GM19463 (cell line): ENCODE measurements around the gene EHMT1.

Experiments
- ATAC-seq: cut with Tn5 transposase; IDR thresholded peaks from one replicate; pipeline ENCODE4 v1.9.1; 2021; ENCODE audit warnings: mild to moderate bottlenecking, moderate library complexity; ENCODE audit not compliant: unreplicated experiment

The EHMT1 gene

DNA sequence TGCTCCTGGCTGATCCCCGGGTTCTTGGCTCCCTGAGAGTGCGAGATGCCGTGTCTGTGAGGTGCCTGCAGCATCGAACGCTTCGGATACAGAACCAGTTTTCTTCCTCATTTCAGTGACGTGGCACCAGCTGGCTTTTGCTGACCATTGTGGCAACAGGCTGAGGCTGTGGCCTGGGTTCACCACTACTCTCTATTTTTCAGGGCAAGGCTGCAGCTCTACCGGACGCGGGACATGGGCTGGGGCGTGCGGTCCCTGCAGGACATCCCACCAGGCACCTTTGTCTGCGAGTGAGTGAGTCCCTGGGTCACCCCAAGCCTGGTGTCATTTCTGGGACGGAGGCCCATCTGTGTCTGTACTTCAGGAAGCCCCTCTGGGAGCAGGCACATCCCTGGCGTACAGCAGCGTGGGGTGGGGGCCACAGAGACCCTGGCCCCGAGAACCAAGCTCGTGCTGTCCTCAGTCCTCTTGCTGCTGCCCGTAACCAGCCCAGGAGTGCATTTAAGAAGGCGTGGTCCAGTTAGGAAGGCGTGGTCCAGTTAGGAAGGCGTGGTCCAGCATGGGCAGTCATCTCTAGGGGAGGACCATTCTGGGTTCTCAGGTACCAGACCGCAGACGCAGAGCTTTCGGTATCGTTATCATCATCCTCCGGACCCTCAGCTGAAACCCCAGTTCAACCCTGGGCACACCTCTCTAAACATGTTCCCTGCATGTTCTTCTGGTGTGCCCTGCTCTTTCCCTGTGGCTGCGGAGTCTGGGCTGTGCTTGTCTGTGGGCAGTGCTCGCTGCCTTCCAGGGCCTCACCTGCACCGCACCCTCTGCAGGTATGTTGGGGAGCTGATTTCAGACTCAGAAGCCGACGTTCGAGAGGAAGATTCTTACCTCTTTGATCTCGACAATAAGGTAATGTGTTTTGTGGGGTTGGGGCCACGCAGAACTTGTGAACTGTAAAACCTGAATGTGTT is 198.7 kb downstream of the EHMT1 start:
- ATAC-seq = no peak

DNA sequence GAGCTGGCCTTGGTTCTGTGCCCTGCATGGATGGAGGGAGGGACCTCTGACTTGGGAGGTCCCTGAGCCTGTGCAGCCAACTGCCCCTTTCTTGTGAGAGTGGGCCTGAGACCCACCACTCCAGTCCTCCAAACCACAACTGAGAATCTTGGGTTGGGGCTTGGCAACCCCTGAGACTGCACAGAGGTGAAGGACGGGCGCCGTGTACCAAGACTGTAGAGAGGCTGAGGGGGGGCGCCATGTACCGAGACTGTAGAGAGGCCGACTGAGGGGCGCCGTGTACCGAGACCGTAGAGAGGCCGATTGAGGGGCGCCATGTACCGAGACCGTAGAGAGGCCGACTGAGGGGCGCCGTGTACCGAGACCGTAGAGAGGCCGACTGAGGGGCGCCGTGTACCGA is 199.5 kb downstream of the EHMT1 start:
- ATAC-seq = no peak

DNA sequence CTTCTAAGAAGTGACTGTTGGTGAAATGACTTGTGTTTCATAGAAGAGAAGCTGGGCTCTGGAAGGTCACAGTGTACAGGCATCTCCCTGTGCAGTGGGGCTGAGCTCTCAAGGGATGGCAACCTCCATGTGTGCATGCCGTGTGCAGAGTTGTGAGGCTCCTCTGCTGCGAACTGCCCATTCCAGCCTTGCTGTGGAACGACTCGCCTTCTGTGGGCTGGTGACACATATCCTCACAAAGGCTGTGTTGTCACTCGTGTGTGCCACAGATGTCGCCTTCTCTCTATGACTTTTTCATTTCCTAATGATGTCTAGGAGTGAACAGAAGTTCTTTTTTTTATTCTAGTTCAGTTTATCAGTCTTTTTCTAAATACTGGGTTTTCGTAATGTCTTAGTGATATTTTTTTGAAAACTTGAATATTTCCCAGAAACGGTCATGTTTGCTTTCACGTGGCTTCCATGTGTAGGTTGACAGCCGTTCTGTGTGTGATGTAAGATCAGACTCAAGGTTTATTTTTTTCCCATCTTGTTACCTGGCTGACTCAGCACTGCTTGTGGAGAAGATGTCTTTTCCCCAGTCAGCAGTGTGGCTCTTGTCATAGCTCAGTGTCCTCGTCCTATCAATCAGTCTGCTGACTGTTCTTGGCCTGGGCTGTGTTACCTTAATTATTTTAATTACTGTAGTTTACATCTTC is 201.5 kb downstream of the EHMT1 start:
- ATAC-seq = no peak

DNA sequence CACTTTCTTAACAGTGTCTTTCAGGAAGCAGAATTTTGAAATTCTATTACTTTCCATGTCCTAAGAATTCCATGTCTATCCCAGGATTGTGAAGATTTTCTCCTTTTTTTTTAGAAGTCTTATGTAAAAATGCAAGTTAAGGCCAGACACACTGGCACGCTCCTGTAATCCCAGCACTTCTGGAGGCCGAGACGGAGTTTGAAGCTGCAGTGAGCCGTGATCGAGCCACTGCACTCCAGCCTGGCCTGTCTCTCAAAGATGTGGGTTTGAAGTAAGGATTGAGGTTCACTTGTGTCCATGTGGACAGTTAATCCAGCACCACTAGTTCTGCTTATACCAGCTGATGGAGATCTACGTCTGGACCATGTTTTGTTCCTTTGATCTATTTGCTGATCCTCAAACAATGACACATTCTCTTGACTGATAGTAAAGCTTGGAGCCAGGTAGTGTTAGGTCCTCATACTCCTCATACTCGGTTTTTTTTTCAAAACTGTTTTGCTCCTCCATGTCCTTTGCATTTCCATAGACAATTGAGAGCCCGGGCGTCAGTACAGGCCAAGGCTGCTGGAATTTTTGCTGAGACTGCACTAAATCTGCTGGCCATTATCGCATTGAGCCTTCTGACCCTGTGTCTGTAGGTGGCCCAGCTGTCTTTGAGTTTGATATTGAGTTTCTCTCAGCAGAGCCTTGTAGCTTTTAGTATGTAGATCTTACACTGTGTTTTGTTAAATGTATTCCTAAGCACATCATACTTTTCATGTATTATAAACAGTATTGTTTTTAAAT is 205.4 kb downstream of the EHMT1 start:
- ATAC-seq = no peak

DNA sequence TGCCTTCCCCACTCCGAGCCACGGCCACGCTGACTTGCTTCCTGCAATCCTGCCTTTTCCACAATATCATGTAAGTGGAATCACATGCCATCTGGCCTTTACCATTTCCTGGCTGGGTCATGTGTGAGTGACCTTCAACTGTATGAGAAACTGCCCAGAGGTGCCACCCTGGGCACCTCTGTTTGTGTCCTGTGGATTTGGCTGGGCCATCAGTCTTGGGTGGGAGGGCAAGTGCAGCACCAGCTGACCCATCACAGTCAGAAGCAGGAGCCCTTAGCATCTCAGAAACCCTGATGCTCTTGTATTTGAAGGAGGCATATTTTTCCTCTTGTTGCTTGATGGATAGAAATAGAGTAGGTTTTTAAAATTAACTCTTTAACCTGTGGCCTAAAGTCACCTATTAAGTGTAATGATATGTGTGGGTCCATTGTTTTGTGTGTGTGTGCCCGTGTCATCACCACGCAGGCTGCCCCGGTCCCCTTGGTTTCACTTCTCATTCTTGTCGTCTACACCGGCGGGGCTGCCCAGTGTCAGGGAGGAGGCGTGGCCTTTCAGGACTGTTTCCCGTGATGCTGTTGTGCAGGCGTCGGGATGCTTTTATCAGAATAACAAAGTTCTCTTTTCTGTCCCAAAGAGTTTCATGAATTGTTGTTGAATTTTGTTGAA is 206.7 kb downstream of the EHMT1 start:
- ATAC-seq = no peak

DNA sequence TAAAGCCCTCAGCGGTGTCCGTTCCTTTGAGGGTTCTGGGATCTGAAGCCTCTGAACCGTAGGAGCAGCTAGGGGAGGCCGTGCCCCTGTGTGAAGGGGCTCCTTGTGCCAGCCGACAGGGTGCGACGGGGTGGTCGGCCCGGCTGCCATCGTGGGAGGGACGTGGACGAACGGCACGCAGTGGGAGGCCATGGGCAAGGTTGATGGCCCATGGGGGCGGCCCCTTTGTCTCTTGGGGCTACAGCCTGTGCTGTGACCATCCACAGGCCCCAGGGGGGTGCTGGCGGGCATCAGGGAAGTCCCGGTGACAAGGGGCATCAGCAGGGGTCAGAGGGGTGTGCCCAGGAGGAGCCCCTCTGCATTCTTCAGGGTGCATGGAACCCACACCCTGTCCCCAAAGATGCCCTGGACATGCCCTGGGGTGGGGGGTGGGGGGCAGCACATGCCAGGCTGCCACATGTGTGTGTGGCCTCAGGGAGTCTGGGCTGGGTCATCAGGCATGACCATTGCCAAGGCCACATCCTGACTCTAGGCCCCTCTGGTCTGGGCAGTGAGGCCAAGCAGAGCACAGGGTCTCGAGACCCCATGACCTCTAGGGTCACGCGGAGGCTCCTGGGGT is 209.2 kb downstream of the EHMT1 start:
- no peak for ATAC-seq

DNA sequence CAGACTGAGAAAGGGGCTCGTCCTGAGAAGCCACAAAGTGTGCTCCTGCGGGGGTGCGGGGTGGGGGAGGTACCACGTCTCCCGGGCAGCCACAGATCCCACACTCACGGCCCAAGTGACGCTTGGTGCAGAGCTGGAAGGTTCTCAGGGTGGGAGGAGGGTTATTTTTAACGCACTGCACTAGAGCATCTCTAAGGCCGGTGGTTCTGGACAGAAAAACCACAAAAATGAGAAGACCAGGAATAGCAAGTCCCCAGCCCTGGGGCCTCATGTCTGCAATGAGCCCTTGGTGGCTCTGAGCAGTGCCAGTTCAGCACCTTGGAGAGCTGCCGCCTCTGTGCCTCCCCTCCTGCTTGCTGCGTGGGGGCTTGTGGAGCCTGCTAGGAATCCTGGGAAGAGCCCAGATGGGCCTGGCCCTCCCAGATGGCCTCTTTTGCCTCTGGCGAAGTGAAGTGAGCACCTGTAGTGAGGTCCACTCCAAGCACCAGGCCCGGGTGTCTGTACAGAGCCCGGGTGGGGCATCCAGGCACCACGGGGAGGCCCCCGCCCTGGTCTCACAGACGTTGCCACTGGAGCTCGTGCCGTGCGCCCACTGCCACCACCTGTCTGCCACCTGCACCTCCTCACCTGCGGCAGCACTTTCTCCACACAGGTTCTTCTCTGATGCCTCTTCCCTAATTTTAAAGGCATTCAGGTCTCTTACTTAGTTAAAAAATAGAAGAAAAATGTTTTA is 209.9 kb downstream of the EHMT1 start:
- ATAC-seq = no peak

DNA sequence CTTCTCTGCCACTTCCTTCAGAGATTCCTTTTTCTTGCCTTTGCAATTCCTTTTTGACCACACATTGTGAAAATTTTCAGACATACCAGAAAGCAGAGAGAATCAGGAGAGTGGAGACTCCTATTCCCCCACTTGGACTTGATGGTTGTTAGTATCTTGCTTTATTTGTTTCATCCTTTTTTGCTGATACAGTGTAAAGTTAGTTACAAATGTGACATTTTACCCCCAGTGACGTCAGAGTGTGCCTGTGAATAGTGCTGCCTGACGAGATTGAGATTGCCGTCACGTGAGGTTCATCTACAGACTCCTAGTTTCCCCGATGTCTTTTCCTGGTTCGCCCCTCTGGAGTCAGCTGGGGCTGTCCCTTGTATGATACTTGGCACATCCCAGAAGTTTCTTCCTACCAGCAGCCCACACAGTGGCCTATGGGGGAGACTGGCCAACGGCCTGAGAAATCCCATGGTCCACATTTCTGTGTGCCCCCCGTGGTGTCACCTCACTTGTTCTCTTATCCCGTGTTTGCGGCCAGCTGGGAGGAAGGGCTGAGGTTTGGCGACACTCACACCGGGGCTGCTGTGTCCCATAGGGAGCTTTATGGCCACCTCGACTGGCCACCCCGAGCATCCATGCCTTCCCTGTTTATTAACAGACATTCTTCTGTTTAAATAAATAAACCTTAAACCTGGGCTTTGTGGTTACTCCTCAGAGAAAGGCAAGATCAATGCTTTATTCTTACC is 210.6 kb downstream of the EHMT1 start:
- ATAC-seq = no peak

DNA sequence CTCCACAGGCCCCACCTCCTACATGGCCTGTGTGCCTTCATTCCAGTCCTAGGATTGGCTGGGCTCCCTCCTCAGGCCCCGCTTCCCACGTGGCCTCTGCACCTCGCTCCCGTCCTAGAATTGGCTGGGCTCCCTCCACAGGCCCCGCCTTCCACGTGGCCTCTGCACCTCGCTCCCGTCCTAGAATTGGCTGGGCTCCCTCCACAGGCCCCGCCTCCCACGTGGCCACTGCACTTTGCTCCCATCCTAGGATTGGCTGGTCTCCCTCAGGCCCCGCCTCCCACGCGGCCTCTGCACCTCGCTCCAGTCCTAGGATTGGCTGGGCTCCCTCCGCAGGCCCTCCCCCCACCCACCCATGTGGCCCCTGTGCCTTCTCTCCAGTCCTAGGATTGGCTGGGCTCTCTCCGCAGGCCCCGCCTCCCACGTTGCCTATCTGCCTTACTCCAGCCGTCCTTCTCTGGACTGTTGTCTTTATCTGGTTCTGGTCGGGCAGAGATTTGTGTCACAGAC is 213.4 kb downstream of the EHMT1 start:
- ATAC-seq = no peak

DNA sequence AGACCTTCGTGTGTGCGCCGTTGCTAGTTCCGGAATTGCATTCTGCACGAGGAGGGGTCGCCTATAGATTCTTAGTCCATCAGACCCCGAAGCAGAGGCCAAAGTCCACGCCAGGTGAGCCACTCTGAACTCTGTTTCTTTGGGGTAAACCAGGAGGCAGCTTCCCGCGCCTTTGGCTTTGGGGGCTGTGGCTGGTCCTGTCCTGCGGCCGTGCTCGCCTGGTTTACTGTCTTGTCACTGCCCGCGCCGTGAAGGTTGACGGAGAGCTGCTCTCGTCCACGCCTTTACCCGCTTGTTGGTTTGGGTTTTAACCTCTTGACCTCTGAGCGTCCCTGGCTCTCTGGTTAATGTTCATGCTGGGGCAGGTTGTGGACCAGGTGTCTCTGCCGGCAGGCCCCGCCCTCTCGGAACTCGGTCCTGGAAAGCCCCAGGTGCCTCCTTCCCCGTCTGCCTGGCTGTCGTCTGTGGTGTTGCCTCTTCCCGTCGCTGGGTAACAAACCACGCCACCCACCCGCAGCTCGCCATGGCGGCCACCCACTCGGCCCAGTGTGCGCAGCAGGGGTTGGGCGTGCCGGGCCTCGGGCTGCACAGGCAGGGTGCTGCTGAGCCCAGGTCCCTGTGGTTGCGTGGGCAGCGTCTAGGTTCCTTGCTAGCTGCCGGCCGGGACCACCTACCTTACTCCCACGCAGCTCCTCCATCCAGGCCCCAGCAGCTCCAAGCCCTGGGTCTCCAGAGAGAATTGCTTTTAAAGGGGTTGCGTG is 214.2 kb downstream of the EHMT1 start:
- ATAC-seq = no peak

DNA sequence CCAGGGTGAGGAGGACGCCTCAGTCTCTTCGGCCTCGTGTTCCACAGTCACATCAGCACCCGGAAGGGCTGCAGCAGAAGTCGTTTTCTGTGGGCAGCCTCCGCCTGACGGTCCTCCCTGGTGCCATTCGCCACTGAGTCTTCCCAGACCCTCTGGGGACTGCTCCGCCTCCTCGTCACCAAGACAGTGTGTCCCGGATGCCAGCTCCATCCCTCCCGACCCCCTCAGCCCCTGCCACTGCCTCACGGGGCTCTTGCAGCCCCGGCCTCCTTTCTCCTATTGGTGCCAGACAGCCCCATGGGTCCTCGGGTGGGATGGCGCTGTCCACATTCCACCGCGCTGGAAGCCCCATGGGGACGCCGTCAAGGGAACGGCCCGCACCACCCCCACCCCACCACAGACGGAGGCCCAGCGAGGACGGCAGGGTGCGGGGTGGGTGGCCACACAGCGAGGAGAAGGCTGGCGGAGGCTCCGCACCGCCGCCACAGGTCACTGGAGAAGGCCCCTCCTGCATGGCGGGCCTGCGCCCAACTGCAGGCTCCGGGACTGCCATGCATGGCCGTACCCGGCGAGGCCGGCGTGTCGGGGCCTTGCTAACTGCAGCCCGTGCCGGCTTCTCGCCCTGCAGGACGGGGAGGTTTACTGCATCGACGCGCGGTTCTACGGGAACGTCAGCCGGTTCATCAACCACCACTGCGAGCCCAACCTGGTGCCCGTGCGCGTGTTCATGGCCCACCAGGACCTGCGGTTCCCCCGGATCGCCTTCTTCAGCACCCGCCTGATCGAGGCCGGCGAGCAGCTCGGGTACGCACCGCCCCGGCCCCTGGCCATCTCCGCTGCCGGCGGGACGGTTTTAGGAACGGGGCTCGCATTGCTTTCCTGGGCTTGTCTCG is 215.2 kb downstream of the EHMT1 start:
- ATAC-seq = no peak

DNA sequence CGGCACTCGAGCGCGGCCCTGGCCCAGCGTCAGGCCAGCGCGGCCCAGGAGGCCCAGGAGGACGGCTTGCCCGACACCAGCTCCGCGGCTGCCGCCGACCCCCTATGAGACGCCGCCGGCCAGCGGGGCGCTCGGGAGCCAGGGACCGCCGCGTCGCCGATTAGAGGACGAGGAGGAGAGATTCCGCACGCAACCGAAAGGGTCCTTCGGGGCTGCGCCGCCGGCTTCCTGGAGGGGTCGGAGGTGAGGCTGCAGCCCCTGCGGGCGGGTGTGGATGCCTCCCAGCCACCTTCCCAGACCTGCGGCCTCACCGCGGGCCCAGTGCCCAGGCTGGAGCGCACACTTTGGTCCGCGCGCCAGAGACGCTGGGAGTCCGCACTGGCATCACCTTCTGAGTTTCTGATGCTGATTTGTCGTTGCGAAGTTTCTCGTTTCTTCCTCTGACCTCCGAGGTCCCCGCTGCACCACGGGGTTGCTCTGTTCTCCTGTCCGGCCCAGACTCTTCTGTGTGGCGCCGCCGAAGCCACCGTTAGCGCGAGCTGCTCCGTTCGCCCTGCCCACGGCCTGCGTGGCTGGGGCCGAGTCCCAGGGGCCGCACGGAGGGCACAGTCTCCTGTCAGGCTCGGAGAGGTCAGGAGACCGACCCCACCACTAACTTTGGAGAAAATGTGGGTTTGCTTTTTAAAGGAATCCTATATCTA is 216.2 kb downstream of the EHMT1 start:
- no peak for ATAC-seq

DNA sequence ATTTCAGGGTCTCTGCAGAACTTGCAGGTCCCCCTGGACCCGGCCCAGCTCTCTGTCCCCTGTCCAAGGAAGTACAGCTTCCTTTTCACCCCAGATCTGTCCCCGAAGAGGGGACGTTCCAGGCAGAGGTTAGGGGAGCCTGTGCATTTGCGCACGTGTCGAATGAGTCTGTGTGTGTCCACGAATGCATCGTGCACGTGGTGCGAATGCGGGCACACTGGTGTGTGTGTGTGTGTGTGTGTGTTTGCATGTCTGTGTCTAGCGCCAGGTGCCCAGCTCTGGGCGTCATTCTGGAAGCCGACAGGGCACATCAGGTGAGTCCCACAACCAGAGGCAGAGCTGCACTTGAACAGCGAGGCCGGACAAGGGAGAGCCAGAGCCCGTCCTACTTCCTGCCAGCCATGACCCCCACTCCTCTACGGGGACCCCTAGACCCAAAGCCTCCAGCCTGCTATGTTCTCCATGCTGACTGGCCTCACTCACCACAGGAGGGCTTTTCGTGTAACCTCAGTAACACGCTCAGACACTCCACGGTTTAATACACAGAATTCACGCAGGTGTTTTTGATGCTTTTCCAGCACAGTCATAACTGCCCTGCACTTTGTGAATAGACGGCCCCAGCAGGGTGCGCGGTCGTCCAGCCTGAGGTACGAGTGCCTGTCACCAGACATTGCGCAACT is 217.5 kb downstream of the EHMT1 start:
- ATAC-seq = no peak

DNA sequence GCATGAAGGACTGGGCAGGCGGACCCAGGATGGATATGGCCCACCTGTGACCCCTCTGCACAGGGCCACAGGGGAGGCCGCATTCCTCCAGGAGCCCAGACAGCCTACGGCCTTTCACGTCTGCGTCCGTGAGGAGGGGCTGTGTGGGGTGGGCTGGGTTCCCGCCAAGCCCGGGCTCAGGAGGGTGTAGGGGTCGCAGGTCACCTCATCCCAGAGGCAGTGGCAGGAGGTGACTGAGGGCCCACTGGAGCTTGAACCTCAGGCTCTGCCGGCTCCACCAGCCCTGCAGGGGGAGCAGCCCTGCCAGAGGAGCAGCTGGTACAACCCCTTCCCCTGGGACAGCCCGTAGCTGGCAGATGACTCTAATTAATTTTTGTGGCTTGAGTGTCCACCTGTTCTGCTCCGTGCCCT is 218.0 kb downstream of the EHMT1 start:
- no peak for ATAC-seq

DNA sequence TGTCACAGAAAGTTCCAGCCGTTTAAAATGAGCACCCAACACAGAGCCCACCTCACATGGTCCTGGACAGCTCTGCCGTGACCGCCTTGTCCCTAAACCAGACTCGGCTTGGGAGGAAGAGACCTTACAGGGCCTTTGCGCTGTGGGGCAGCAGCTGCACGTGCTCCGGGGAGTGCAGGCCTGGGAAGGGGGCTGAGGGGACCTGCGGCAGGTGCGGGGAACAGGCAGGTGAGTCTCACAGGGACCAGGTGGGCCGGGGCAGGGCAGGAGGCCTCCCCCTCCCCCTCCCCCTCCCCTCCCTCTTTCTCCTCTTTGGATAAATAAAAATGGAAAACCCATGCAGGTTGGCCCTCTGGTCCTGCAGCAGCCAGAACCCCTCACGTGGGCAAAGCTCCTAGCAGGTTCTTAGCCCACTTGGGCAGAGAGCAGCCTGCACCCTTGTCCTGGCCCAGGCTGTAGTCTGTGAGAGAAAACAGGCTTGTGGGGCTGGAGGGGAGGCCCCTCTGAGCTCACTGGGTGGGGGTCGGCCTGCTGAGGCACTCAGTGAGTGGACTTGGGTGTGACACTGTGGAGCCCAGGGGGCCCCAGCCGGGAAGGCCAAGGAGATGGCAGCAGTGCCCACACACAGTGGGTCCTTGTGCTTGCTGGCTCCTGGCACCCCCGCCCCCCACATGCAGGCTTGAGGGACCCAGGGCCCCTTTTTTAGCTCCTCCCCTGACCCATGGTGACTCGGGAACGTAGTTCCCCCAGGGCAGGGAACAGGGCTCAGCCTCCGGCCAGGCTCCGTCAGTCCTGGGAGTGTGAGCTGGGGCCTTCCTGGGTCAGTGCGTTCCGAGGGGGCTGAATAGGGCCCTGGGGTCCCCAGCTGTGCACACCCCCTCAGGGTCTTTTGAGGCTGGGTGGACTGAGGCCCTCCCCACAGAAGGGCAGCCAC is 218.8 kb downstream of the EHMT1 start:
- ATAC-seq = no peak
